A172 (cell line): ENCODE measurements around the gene OSM. TPM values are rescaled to one million over a fixed set of nuclear protein-coding genes. Genes with fewer than 3 reads are reported as not detected.

ENCODE experiments used
- DNase-seq: peaks from one replicate; pipeline ENCODE4 v3.0.0-alpha.2; 2015; ENCODE audit warnings: low spot score
- total RNA-seq: library from RNA; depleted of rRNA; stranded (reverse); fragments of >200 nt; shearing (Covaris generic); gene quantifications from 2 replicates; pipeline ENCODE4 v1.2.3, GENCODE V29; 2014

OSM gene
- total RNA-seq, 1 experiment from 2014 or later, result not detected

DNA sequence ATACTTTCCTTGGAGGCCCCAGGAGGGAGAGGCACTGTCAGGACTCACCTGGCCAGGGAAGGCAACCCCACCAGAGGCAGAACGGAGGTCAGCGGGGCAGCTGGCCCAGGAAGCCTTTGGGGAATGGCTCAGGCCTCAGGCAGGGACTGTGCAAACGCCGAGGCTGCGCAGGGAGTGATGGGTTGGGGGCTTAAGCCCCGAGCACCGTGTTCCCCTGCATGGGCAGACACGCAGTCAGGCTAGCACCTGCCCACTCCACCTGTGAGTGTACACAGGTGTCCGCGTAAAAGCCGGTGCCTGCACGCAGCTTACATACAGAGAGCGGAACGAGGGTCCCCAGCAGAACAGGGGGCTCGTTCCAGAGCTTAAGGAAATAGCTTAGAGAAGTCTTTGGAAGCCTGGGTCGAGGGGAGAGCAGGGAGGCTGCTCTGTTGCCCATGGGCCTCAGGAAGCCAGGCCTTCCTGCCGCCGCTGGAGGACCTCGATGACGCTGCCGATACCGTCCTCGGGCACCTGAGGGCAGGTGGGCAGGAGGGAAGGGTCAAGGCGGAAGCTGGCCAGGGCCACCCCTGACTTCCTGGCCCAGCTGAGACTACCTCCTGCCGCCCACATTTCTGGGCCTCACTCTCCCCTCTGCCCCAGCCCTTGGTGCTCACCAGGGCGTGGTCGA, 18.7 kb upstream of the OSM start:
- no peak for DNase-seq

- no peak for DNase-seq
These were observed 18.0 kb upstream of the OSM start for GRCh38 chr22:30284666-30285065.

- no peak for DNase-seq
These were observed 17.5 kb upstream of the OSM start for GRCh38 chr22:30284172-30284571.

DNA sequence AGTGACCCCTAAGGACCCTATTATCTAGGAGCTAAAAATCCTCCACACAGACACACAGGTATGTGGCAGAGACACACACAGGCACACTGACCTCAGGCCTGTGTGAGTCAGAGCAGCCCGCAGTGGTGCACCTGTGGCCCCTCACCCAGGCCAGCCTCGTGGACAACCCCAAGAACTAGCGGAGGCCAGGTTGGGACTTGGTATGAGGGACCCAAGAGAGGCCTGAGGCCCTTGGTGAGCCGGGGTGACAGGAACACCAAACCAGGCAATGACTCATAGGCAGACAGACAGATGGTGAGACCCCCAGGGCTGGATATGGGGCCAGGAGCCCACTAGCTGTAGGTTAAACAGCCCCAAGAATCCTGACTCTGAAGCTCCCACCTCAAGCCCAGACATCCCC, 16.7 kb upstream of the OSM start:
- no peak for DNase-seq

DNA sequence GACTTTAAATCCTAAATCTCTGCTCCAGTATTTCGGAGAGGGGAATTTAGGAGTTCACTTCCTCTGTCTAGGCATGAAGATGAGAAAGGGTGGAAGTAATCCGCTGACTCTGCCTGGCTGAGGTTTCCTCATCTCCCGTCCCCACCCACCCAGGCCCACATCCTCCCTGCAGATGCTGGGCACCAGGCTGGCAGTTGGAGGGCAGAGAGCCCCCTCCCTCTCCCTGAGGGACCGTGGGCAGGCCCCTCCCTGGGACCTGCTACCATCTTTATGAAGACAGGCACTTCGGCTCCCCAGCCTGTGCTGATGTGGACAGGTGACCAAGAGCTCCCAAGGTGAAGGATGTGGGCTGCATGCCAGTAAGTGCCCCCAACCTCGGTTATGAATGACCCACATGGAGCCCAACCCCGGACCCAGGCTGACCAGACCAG, 16.0 kb upstream of the OSM start:
- DNase-seq, result no peak

GRCh38 chr22:30280505-30280904, 13.9 kb upstream of the OSM start:
- no peak for DNase-seq

GRCh38 chr22:30279932-30280331, 13.3 kb upstream of the OSM start:
- no peak for DNase-seq

DNA sequence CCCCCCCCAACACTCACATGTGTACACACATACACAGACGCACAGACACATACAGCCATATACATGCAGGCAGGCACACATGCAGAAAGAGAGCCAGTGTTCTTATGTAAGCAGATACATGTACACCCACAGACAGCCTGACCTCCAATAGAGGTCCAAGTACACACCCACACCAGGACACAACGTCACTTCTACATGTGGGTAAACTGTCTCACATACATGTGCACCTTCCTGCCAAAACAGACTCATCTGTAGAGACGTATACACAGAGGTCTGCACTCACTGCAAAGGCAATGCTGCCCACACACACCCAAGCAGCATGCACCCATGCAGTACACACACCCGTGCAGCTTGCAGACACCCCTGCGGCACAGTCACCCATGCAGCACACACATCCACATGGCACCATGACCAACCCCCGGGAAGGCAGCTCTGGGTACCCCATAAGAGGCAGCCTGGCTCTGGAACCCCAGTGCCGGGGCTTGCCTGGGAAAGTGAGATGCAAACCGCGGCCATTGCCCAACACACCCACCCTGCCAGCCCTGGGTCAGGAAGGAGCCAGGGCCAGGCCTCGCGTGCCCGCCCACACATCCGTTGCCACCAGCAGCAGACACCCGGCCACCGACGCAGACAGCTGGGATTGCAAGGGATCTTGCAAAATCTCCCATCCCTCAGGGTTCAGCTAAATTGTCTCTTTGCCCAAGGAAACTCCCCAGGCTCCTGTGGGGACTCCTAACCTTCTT, 12.6 kb upstream of the OSM start:
- DNase-seq, result no peak

GRCh38 chr22:30277547-30278344, 11.1 kb upstream of the OSM start:
- peak; percentile 86 for DNase-seq

- DNase-seq, result no peak
These were observed 9.4 kb upstream of the OSM start for GRCh38 chr22:30276039-30276438.

GRCh38 chr22:30275625-30276024, 9.0 kb upstream of the OSM start:
- no peak for DNase-seq

- DNase-seq, result no peak
These were observed 7.8 kb upstream of the OSM start for GRCh38 chr22:30274437-30274812.

GRCh38 chr22:30273711-30274436, 7.2 kb upstream of the OSM start:
- DNase-seq, result no peak

DNA sequence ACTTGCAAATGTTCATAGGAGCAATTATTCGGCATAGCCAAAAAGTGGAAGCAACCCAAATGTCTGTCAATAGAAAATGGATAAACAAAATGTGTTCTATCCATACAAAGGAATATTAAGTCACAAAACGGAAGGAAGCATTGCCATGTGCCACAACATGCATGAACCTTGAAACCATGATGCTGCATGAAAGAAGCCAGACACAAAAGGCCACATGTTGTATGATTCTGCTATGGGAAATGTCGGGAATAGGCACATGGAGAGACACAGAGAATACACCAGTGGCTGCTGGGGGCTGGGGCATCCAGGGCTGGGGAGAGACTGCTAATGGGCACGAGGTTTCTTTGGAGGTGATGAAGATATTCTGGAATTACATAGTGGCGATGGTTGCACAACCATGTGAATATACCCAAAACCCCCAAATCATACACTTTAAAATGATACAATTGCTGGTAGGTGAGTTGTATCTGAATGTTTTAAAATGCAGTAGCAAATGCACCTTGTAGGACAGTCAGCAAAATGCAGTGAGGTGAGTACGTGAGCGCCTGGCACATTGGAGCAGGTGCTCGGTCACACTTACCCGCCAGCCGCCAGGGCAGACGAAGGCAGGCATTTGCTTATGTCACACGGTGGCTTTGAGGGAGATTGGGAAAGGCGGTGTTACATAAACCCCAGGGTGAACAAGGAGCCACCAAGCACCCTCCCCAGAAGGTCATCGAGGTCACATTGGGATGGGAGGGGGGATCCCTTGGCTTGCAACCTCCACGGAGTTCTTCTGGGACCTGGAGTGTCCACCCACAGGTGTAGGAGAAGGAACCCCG, 6.3 kb upstream of the OSM start:
- DNase-seq, result no peak

DNA sequence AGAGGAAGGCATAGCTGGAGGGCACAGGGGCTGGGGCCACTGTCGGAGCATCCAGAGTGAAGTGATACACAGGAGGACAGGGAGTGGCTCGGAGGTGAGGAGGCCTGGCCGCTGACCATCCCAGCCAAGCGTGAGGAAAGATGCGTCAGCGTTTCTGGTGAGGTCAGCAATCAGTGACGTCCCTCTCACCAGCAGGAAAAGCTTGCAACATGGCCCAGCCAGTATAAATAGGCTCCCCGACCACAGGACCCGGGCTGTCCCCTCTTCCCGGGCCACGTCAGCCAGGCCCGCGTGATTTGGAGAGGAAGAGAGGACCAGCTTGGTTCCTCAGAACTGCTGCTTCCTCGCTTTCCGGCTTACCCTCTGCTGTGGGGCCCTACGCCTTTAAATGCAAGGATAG, 4.2 kb upstream of the OSM start:
- DNase-seq, result no peak

- no peak for DNase-seq
These were observed 1.7 kb upstream of the OSM start for GRCh38 chr22:30268331-30268730.

DNA sequence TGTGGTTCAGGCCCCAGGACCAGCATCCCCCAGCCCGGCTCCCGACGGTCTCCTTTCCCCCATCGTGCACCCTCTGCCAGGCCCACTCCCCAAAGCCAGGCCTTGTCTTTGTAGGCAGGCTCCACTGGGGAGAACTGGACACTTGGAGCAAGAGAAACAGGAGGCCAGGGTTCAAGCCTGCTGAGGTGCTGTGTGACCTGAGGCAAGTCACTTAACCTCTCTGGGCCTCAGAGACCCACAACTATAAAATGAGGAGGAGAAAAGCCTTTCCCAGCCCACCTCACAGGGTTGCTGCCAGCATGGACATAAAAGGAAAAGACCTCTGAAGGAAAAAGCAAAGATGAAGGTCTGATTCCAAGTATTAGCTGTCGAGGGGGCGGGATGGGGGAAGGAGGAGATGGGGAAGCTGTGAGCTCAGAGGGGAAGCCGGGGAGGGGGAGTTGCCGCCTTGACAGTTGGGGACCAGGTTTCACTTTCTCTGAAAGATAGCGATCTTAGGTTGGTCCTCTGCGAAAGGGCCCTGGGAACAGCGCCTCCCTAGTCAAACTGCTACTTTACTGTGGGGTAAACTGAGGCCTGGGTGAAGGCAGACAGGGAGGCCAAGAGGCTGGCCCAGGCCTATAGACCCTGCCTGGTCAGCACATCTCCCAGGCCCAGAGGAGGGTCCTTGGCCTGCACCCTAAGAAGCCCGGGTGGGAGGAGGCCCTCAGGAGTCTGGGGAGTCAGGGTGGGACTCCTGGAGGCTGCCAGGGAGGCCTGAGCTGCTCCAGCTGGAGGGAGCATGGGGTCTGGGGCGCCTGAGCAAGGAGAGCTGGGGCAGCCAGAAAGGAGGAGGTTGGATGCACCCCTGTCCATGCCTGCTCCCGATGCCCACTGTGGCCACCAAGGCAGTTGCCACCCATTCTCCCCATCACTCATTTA, 991 bp upstream of the OSM start:
- DNase-seq, result no peak

- DNase-seq, result no peak
These were observed 717 bp downstream of the OSM start for GRCh38 chr22:30265823-30266444.

DNA sequence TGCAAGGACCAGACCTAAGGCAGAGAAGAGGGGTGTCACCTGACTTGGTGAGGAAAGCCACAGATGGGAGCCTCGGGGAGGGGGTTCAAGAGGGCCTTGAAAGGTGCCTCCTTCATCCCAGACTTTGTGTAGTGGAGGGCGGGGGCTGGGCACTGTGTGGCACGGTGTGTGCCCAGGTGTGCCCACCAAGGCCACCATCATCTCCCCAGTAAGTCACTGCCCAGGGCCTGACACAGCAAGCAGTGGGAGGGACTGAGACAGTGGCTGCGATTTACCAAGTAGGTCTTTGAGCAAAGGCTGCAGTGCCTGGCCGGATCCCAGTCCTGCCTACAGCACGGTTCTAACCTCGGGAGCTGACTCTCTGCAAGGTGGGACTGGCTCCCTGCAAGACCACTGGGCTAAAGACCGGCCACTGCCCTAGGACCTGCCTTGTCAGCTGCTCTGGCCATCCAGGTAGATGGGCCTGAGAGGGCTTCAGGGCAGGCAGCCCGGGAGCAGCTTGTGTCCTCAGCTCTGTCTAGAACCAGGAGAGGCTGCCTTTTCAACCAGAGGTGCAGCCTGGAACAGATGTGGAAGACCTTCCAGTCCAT, 1.4 kb downstream of the OSM start:
- no peak for DNase-seq
